ENCODE data around the gene SREBF1.

- no peak for TF ChIP-seq POLR2A (IDR thresholded peaks at IDR 0.05; ENCODE audit: low read depth, low read length)
- no peak for TF ChIP-seq HDAC6 (IDR thresholded peaks at IDR 0.05; ENCODE audit: unreplicated experiment)
- no peak for TF ChIP-seq CHD1 (IDR thresholded peaks at IDR 0.05; ENCODE audit: low read depth, low read length)
- no peak for TF ChIP-seq NR2F1 (conservative IDR thresholded peaks at IDR 0.05)
- no peak for TF ChIP-seq TAF1 (IDR thresholded peaks at IDR 0.05; ENCODE audit: borderline replicate concordance, low read depth, low read length)
- no peak for TF ChIP-seq RBBP5 (conservative IDR thresholded peaks at IDR 0.05)
Observed at GRCh38 chr17:17836818-17837379, at the start of gene SREBF1.

All from GM12878 (cell line).